CD14-positive monocyte (primary cell): ENCODE data around the gene SCN7A. TPM values are rescaled to one million over a fixed set of nuclear protein-coding genes. Genes with fewer than 3 reads are reported as not detected.

Source experiments
- DNase-seq, 3 donors: peaks; one replicate each; pipeline ENCODE4 v3.0.0-alpha.2; 2011 to 2022
- H2AFZ ChIP-seq: 2 replicates; pipeline ENCODE4 v1.6.0; 2012; ENCODE audit warnings: mild to moderate bottlenecking, low read depth, low read length, inconsistent platforms; ENCODE audit not compliant: insufficient read depth, poor library complexity, severe bottlenecking
- H3K27ac ChIP-seq, 2 donors: 1 replicate in 1 of 2; 2 replicates in 1 of 2; pipeline ENCODE4 v1.5.1; 2012 to 2013; ENCODE audit warnings: low read length in 2 of 2, control low read depth in 1 of 2, inconsistent platforms in 1 of 2, low read depth in 1 of 2, mild to moderate bottlenecking in 1 of 2
- H3K27me3 ChIP-seq, 2 donors: one replicate each; pipeline versions ENCODE4 v1.6.0 to v1.6.1; 2011 to 2013; ENCODE audit warnings: low read length in 2 of 2; ENCODE audit not compliant: control insufficient read depth in 2 of 2, insufficient read depth in 2 of 2
- H3K36me3 ChIP-seq, 2 donors: replicated peaks in 1 of 2; 1 replicate in 1 of 2; 2 replicates in 1 of 2; pipeline versions ENCODE4 v1.5.1 to v1.6.1; 2012 to 2013; ENCODE audit warnings: low read length in 2 of 2, control low read depth in 1 of 2, inconsistent platforms in 1 of 2, mild to moderate bottlenecking in 1 of 2; ENCODE audit not compliant: insufficient read depth in 2 of 2, control insufficient read depth in 1 of 2
- H3K4me1 ChIP-seq, 2 donors: 1 replicate in 1 of 2; 2 replicates in 1 of 2; pipeline versions ENCODE4 v1.5.1 to v1.6.1; 2012 to 2013; ENCODE audit warnings: low read length in 2 of 2, control low read depth in 1 of 2, inconsistent platforms in 1 of 2, mild to moderate bottlenecking in 1 of 2, moderate library complexity in 1 of 2; ENCODE audit not compliant: insufficient read depth in 2 of 2, control insufficient read depth in 1 of 2
- H3K4me2 ChIP-seq: replicated peaks from 2 replicates; pipeline ENCODE3; 2012; ENCODE audit warnings: low read length, moderate library complexity, mild to moderate bottlenecking; ENCODE audit not compliant: poor library complexity, severe bottlenecking; ENCODE audit errors: extremely low read depth
- H3K4me3 ChIP-seq, 3 experiments: fragments of 200-600 bp in 1 of 3; sonication (generic) in 1 of 3; replicated peaks in 1 of 3; 1 replicate in 2 of 3; 2 replicates in 1 of 3; pipeline ENCODE4 v1.5.1; 2011 to 2013; ENCODE audit warnings: low read length in 3 of 3, mild to moderate bottlenecking in 3 of 3, control low read depth in 2 of 3, low read depth in 2 of 3, inconsistent platforms in 1 of 3, moderate library complexity in 1 of 3
- H3K79me2 ChIP-seq: 2 replicates; pipeline ENCODE4 v1.6.0; 2012; ENCODE audit warnings: mild to moderate bottlenecking, control low read depth, inconsistent platforms, low read length, moderate library complexity; ENCODE audit not compliant: insufficient read depth
- H3K9ac ChIP-seq: 2 replicates; pipeline ENCODE4 v1.6.0; 2017; ENCODE audit warnings: low read length, mild to moderate bottlenecking; ENCODE audit not compliant: insufficient read depth, poor library complexity, severe bottlenecking
- H3K9me3 ChIP-seq, 2 donors: replicated peaks in 1 of 2; 1 replicate in 1 of 2; 2 replicates in 1 of 2; pipeline versions ENCODE4 v1.5.1 to v1.6.1; 2012 to 2013; ENCODE audit warnings: low read length in 2 of 2, control low read depth in 1 of 2; ENCODE audit not compliant: control insufficient read depth in 1 of 2, insufficient read depth in 1 of 2
- H4K20me1 ChIP-seq: 2 replicates; pipeline ENCODE4 v1.6.0; 2012; ENCODE audit warnings: mild to moderate bottlenecking, low read length, control low read depth, moderate library complexity; ENCODE audit not compliant: insufficient read depth
- H3K27ac Mint-ChIP-seq, 7 donors: one replicate each; pipeline ENCODE4 v1.8.0; 2020; ENCODE audit warnings: mild to moderate bottlenecking in 7 of 7, mixed read lengths in 7 of 7, moderate library complexity in 6 of 7, inconsistent platforms in 2 of 7
- H3K27me3 Mint-ChIP-seq, 3 donors: one replicate each; pipeline ENCODE4 v1.8.0; 2021 to 2022; ENCODE audit warnings: low read depth in 3 of 3, mild to moderate bottlenecking in 3 of 3, mixed read lengths in 3 of 3, moderate library complexity in 3 of 3, inconsistent platforms in 1 of 3
- H3K36me3 Mint-ChIP-seq, 2 donors: one replicate each; pipeline ENCODE4 v1.8.0; 2020; ENCODE audit warnings: mixed read lengths in 2 of 2, inconsistent platforms in 1 of 2, mild to moderate bottlenecking in 1 of 2
- H3K4me1 Mint-ChIP-seq: one replicate; pipeline ENCODE4 v1.8.0; 2020; ENCODE audit warnings: mild to moderate bottlenecking, mixed read lengths
- H3K4me3 Mint-ChIP-seq, 2 donors: one replicate each; pipeline ENCODE4 v1.8.0; 2020; ENCODE audit warnings: mild to moderate bottlenecking in 2 of 2, mixed read lengths in 2 of 2, moderate library complexity in 1 of 2
- H3K9me3 Mint-ChIP-seq, 7 donors: one replicate each; pipeline ENCODE4 v1.8.0; 2020 to 2022; ENCODE audit warnings: mixed read lengths in 7 of 7, mild to moderate bottlenecking in 6 of 7, moderate library complexity in 6 of 7, inconsistent platforms in 2 of 7
- CTCF ChIP-seq: fragments of 200-600 bp; IDR thresholded peaks from one replicate; pipeline ENCODE4 v1.8.0; 2022; ENCODE audit warnings: antibody characterized with exemption, mild to moderate bottlenecking
- WGBS: methylation state at CpG from one replicate; pipeline ENCODE4 v1.1.5; 2013; ENCODE audit warnings: missing lambda C conversion rate; ENCODE audit not compliant: insufficient coverage; 5-methylcytosine and 5-hydroxymethylcytosine counted together
- intact Hi-C, 2 donors: fragments of 100-400 bp; cut with micrococcal nuclease; formaldehyde crosslinking; loops; one replicate each; pipeline versions ENCODE4 v1.15.0 to v1.15.1; 2023
- polyA plus RNA-seq, 3 donors: library from polyadenylated mRNA; depleted of rRNA in 1 of 3; unstranded in 2 of 3; stranded (reverse) in 1 of 3; fragments of 300-500 nt in 2 of 3; fragments of >200 nt in 1 of 3; fragmentation: Illumina TruSeq in 2 of 3; gene quantifications; 1 replicate in 2 of 3; 2 replicates in 1 of 3; pipeline ENCODE4 v1.2.3, GENCODE V29; 2012 to 2021

The SCN7A gene
- polyA plus RNA-seq, 3 donors: not detected

GRCh38 chr2:166485558-166486178 is 8.4 kb downstream of the SCN7A start:
- Mint-ChIP-seq H3K36me3 (no peaks in the 10 kb centered on the region), H3K4me1 (no peaks in the 10 kb centered on the region), H3K27ac (no peak overlapping the region), H3K27me3 (peaks cover 0 to 1% (median 0%) of the 10 kb centered on the region in 3 donors), H3K4me3 (no peak overlapping the region), H3K9me3 (peaks cover 0 to 2% (median 0%) of the 10 kb centered on the region in 7 donors)
- Histone ChIP-seq H3K4me1 (no peaks in the 10 kb centered on the region), H3K9ac (no peak overlapping the region), H3K79me2 (no peaks in the 10 kb centered on the region), H2AFZ (no peak overlapping the region), H3K4me2 (no peak overlapping the region), H3K27ac (no peak overlapping the region), H4K20me1 (no peaks in the 10 kb centered on the region), H3K9me3 (no peaks in the 10 kb centered on the region), H3K36me3 (no peaks in the 10 kb centered on the region), H3K4me3 (no peak overlapping the region), H3K27me3 (no peaks in the 10 kb centered on the region)
- DNase-seq: no peak
- 94% methylated on average over 3 of the region's 5 CpGs for WGBS
- TF ChIP-seq CTCF: no peak
- intact Hi-C loops: no loop called here

- no peak overlapping the region for H3K9ac ChIP-seq
- H3K4me3 ChIP-seq: no peak overlapping the region
- H3K4me2 ChIP-seq: no peak overlapping the region
- H3K4me1 ChIP-seq: peaks cover 12 to 24% of the 10 kb centered on the region in 2 donors
- Mint-ChIP-seq H3K9me3 (no peaks in the 10 kb centered on the region), H3K4me3 (no peak overlapping the region), H3K27ac (no peak overlapping the region), H3K27me3 (no peaks in the 10 kb centered on the region), H3K4me1 (peaks cover 20% of the 10 kb centered on the region), H3K36me3 (no peaks in the 10 kb centered on the region)
- no peak overlapping the region for H2AFZ ChIP-seq
- intact Hi-C loops: no loop called here
- no peaks in the 10 kb centered on the region for H3K27me3 ChIP-seq
- no peaks in the 10 kb centered on the region for H3K9me3 ChIP-seq
- no peak for DNase-seq
- TF ChIP-seq CTCF: no peak
- no peaks in the 10 kb centered on the region for H4K20me1 ChIP-seq
- H3K27ac ChIP-seq: no peak overlapping the region
- no CpG with 5 or more reads among the region's 2 CpGs for WGBS
- H3K79me2 ChIP-seq: no peaks in the 10 kb centered on the region
- no peaks in the 10 kb centered on the region for H3K36me3 ChIP-seq
Measured at GRCh38 chr2:166472332-166472731, 21.7 kb downstream of the SCN7A start.
